ENCODE measurements around the gene CEP152. TPM values are rescaled to one million over a fixed set of nuclear protein-coding genes. Genes with fewer than 3 reads are reported as not detected.

CEP152 gene
- total and polyA plus RNA-seq, 2 of the 13 experiments (the other 11 are each of a cell fraction or from before 2014, with no cell fraction given), result 1.3 to 14.7 TPM

DNA sequence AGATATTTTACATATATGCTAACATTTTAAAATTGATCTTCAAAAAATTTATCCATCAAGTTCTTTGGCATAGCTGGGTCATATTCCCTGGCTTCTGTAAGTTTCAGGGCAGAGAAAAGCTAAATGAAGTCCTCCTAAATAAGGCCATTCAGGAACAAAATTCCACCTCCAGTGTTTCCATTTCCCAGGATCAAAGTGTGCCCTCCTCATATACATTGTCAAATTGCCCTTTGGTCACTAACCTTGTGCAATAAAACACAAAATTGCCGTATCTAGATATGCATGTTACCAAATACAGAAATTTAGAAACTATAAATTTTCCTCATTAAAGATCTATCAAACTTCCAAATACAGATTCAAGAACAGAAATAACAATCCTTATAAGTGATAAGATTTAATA is 10.6 kb downstream of the CEP152 start (continued):
- 0 out of 2 replicates have a peak, but pooled peaks have one; percentile 41 for TF ChIP-seq FOXJ3 (CRISPR knock-in tag; IDR thresholded peaks at IDR 0.05; ENCODE audit: borderline replicate concordance)
- TF ChIP-seq ZSCAN31 (CRISPR knock-in tag; IDR thresholded peaks at IDR 0.05; ENCODE audit: low read depth), result no peak
- TF ChIP-seq SATB2 (CRISPR knock-in tag; IDR thresholded peaks at IDR 0.05), result no peak
- TF ChIP-seq HDAC2 (CRISPR knock-in tag; IDR thresholded peaks at IDR 0.05), result 0 out of 2 replicates have a peak, but pooled peaks have one; percentile 16
- no peak for TF ChIP-seq ZNF607 (CRISPR knock-in tag; IDR thresholded peaks at IDR 0.05; ENCODE audit: borderline replicate concordance)
- TF ChIP-seq GTF3A (CRISPR knock-in tag; conservative IDR thresholded peaks at IDR 0.05), result no peak
- TF ChIP-seq, protein P1, sequence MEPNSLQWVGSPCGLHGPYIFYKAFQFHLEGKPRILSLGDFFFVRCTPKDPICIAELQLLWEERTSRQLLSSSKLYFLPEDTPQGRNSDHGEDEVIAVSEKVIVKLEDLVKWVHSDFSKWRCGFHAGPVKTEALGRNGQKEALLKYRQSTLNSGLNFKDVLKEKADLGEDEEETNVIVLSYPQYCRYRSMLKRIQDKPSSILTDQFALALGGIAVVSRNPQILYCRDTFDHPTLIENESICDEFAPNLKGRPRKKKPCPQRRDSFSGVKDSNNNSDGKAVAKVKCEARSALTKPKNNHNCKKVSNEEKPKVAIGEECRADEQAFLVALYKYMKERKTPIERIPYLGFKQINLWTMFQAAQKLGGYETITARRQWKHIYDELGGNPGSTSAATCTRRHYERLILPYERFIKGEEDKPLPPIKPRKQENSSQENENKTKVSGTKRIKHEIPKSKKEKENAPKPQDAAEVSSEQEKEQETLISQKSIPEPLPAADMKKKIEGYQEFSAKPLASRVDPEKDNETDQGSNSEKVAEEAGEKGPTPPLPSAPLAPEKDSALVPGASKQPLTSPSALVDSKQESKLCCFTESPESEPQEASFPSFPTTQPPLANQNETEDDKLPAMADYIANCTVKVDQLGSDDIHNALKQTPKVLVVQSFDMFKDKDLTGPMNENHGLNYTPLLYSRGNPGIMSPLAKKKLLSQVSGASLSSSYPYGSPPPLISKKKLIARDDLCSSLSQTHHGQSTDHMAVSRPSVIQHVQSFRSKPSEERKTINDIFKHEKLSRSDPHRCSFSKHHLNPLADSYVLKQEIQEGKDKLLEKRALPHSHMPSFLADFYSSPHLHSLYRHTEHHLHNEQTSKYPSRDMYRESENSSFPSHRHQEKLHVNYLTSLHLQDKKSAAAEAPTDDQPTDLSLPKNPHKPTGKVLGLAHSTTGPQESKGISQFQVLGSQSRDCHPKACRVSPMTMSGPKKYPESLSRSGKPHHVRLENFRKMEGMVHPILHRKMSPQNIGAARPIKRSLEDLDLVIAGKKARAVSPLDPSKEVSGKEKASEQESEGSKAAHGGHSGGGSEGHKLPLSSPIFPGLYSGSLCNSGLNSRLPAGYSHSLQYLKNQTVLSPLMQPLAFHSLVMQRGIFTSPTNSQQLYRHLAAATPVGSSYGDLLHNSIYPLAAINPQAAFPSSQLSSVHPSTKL (CRISPR knock-in tag; IDR thresholded peaks at IDR 0.05), result peak; percentile 61
- TF ChIP-seq ZEB1 (IDR thresholded peaks at IDR 0.05; ENCODE audit: insufficient replicate concordance, low read depth), result no peak
- TF ChIP-seq HNF4A (CRISPR knock-in tag; IDR thresholded peaks at IDR 0.05), result peak; percentile 88
- TF ChIP-seq, protein P2, sequence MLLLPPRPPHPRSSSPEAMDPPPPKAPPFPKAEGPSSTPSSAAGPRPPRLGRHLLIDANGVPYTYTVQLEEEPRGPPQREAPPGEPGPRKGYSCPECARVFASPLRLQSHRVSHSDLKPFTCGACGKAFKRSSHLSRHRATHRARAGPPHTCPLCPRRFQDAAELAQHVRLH (CRISPR knock-in tag; IDR thresholded peaks at IDR 0.05; ENCODE audit: borderline replicate concordance, low read depth), result no peak
- TF ChIP-seq, protein P3, sequence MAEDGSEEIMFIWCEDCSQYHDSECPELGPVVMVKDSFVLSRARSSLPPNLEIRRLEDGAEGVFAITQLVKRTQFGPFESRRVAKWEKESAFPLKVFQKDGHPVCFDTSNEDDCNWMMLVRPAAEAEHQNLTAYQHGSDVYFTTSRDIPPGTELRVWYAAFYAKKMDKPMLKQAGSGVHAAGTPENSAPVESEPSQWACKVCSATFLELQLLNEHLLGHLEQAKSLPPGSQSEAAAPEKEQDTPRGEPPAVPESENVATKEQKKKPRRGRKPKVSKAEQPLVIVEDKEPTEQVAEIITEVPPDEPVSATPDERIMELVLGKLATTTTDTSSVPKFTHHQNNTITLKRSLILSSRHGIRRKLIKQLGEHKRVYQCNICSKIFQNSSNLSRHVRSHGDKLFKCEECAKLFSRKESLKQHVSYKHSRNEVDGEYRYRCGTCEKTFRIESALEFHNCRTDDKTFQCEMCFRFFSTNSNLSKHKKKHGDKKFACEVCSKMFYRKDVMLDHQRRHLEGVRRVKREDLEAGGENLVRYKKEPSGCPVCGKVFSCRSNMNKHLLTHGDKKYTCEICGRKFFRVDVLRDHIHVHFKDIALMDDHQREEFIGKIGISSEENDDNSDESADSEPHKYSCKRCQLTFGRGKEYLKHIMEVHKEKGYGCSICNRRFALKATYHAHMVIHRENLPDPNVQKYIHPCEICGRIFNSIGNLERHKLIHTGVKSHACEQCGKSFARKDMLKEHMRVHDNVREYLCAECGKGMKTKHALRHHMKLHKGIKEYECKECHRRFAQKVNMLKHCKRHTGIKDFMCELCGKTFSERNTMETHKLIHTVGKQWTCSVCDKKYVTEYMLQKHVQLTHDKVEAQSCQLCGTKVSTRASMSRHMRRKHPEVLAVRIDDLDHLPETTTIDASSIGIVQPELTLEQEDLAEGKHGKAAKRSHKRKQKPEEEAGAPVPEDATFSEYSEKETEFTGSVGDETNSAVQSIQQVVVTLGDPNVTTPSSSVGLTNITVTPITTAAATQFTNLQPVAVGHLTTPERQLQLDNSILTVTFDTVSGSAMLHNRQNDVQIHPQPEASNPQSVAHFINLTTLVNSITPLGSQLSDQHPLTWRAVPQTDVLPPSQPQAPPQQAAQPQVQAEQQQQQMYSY (CRISPR knock-in tag; IDR thresholded peaks at IDR 0.05), result peak; percentile 94
- TF ChIP-seq SMARCC2 (IDR thresholded peaks at IDR 0.05), result no peak
- peak; percentile 47 for TF ChIP-seq GATAD2A (CRISPR knock-in tag; IDR thresholded peaks at IDR 0.05)
- TF ChIP-seq RBAK (CRISPR knock-in tag; IDR thresholded peaks at IDR 0.05), result no peak
- peak; percentile 93 for TF ChIP-seq CEBPB (IDR thresholded peaks at IDR 0.05; ENCODE audit: borderline replicate concordance, low read depth, low read length)
- TF ChIP-seq ZNF614 (CRISPR knock-in tag; IDR thresholded peaks at IDR 0.05; ENCODE audit: borderline replicate concordance), result no peak
- no peak for TF ChIP-seq SIN3A (IDR thresholded peaks at IDR 0.05; ENCODE audit: borderline replicate concordance, low read depth, low read length)
- peak in 1 of 2 experiments; percentile 88; a peak in 2 of 4 replicates for TF ChIP-seq ATF4 (CRISPR knock-in tag; IDR thresholded peaks at IDR 0.05)
- TF ChIP-seq ZBTB26 (CRISPR knock-in tag; IDR thresholded peaks at IDR 0.05; ENCODE audit: borderline replicate concordance), result no peak
- TF ChIP-seq BRD4 (CRISPR knock-in tag; IDR thresholded peaks at IDR 0.05), result no peak
- TF ChIP-seq, protein P4, sequence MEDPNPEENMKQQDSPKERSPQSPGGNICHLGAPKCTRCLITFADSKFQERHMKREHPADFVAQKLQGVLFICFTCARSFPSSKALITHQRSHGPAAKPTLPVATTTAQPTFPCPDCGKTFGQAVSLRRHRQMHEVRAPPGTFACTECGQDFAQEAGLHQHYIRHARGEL (CRISPR knock-in tag; IDR thresholded peaks at IDR 0.05), result no peak
